Lower lobe of right lung (tissue), 2 donors: ENCODE measurements around the gene BSND. TPM values are rescaled to one million over a fixed set of nuclear protein-coding genes. Genes with fewer than 3 reads are reported as not detected.

Experiments used
- ATAC-seq, 2 donors: fragments of 200-7000 bp; cut with Tn5 transposase; one replicate each; pipeline ENCODE4 v1.9.1; 2020 to 2022; ENCODE audit warnings: mild to moderate bottlenecking in 2 of 2, moderate library complexity in 2 of 2
- DNase-seq: peaks from one replicate; pipeline ENCODE4 v3.0.0-alpha.2; 2020
- H3K27ac ChIP-seq: fragments of 200-600 bp; one replicate; pipeline ENCODE4 v1.8.0; 2022
- H3K27me3 ChIP-seq: fragments of 200-600 bp; one replicate; pipeline ENCODE4 v1.8.0; 2022; ENCODE audit warnings: low read depth
- H3K36me3 ChIP-seq: fragments of 200-600 bp; one replicate; pipeline ENCODE4 v1.8.0; 2022; ENCODE audit warnings: mild to moderate bottlenecking
- H3K4me1 ChIP-seq: fragments of 200-600 bp; one replicate; pipeline ENCODE4 v1.8.0; 2022
- H3K4me3 ChIP-seq: fragments of 200-600 bp; one replicate; pipeline ENCODE4 v1.8.0; 2022; ENCODE audit warnings: mild to moderate bottlenecking
- H3K9me3 ChIP-seq: fragments of 200-600 bp; one replicate; pipeline ENCODE4 v1.8.0; 2022
- intact Hi-C: fragments of 100-400 bp; cut with DNase I; formaldehyde crosslinking; loops from one replicate; pipeline ENCODE4 v1.11.0; 2022
- total RNA-seq: library from RNA; stranded (reverse); fragmentation: NEBNext Ultra II Directional; extraction: Animal tissue kit (Norgen Biotek cat#: 25700); gene quantifications from one replicate; pipeline ENCODE4 v1.2.1, GENCODE V29; 2021
- TF ChIP-seq, protein P1 (sequence below): fragments of 200-600 bp; IDR thresholded peaks from one replicate; pipeline ENCODE4 v1.8.0; 2022; ENCODE audit warnings: antibody characterized with exemption, mild to moderate bottlenecking
- donor health status: DM: no; HTN: yes; CAD: no; lungs with severe emphysema.

The BSND gene
- total RNA-seq, 1 donor from 2014 or later = not detected

GRCh38 chr1:55033265-55033614 lies 34.5 kb downstream of the BSND start:
- TF ChIP-seq, protein P1, sequence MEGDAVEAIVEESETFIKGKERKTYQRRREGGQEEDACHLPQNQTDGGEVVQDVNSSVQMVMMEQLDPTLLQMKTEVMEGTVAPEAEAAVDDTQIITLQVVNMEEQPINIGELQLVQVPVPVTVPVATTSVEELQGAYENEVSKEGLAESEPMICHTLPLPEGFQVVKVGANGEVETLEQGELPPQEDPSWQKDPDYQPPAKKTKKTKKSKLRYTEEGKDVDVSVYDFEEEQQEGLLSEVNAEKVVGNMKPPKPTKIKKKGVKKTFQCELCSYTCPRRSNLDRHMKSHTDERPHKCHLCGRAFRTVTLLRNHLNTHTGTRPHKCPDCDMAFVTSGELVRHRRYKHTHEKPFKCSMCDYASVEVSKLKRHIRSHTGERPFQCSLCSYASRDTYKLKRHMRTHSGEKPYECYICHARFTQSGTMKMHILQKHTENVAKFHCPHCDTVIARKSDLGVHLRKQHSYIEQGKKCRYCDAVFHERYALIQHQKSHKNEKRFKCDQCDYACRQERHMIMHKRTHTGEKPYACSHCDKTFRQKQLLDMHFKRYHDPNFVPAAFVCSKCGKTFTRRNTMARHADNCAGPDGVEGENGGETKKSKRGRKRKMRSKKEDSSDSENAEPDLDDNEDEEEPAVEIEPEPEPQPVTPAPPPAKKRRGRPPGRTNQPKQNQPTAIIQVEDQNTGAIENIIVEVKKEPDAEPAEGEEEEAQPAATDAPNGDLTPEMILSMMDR = no peak
- H3K36me3 ChIP-seq = no peaks in the 10 kb centered on the region
- H3K9me3 ChIP-seq = no peaks in the 10 kb centered on the region
- no peak overlapping the region for H3K27ac ChIP-seq
- H3K27me3 ChIP-seq = peaks cover 17% of the 10 kb centered on the region
- no peak overlapping the region for H3K4me3 ChIP-seq
- no peaks in the 10 kb centered on the region for H3K4me1 ChIP-seq
- intact Hi-C loops = no loop called here
- DNase-seq (no peak), ATAC-seq (no peak)

DNA sequence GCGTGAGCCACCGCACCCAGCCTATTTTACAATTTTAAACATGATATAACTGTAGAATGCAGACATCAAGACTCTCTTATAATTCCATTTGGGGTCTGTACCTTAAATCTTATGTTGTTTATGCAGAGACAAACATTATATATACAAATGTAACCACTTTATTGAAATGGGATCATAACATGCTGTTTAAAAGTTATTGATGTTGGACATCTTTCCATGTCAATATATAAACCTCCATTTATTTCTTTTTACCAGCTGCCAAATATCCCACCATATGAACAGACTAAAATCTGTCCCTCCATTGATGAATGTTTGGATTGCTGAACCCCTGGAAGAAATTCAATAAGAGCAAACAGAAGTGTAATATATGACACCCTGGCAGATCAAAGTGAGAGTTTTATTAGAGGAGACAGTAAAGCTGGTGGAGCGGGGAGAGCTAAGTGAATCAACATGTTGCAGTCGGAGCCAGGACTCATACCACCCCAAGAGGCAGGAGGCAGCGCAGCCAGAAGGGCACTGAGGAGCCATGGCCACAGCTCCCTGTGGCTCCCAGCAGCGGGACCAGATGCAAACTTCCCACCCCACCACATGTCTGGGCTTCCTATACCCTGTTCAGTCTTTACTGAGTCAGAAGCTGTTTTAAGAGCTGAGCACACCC lies 35.9 kb downstream of the BSND start:
- Histone ChIP-seq H3K27ac (no peak overlapping the region), H3K4me1 (peaks cover 5% of the 10 kb centered on the region), H3K4me3 (no peak overlapping the region), H3K36me3 (no peaks in the 10 kb centered on the region), H3K27me3 (peaks cover 23% of the 10 kb centered on the region), H3K9me3 (no peaks in the 10 kb centered on the region)
- DNase-seq (no peak), ATAC-seq (no peak)
- TF ChIP-seq, protein P1 = no peak
- intact Hi-C loops = no loop called here

DNA sequence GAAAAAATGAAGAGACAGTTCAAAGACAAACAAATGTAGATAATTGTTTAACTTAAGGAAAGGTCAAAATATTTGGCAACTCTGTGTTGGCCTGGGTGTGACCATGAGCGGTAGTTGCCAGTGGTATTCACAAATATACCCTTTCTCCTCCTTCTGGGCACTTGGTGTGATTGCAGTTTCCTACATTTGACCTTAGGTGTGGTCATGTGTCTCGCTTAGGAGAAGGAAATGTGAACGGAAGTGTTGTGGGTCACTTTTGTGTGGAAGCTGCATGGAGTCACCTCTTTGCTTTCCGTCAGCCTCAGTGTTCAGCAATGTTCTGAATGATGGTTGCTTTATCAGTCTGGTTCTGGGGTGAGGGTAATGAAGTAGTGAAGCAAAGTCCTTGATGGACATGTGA lies 37.2 kb downstream of the BSND start:
- ATAC-seq (peak; percentile 5 to 32), DNase-seq (no peak)
- intact Hi-C loops = no loop called here
- Histone ChIP-seq H3K4me1 (peaks cover 7% of the 10 kb centered on the region), H3K9me3 (no peaks in the 10 kb centered on the region), H3K36me3 (no peaks in the 10 kb centered on the region), H3K4me3 (no peak overlapping the region), H3K27ac (no peak overlapping the region), H3K27me3 (peaks cover 35% of the 10 kb centered on the region)
- TF ChIP-seq, protein P1 = no peak

DNA sequence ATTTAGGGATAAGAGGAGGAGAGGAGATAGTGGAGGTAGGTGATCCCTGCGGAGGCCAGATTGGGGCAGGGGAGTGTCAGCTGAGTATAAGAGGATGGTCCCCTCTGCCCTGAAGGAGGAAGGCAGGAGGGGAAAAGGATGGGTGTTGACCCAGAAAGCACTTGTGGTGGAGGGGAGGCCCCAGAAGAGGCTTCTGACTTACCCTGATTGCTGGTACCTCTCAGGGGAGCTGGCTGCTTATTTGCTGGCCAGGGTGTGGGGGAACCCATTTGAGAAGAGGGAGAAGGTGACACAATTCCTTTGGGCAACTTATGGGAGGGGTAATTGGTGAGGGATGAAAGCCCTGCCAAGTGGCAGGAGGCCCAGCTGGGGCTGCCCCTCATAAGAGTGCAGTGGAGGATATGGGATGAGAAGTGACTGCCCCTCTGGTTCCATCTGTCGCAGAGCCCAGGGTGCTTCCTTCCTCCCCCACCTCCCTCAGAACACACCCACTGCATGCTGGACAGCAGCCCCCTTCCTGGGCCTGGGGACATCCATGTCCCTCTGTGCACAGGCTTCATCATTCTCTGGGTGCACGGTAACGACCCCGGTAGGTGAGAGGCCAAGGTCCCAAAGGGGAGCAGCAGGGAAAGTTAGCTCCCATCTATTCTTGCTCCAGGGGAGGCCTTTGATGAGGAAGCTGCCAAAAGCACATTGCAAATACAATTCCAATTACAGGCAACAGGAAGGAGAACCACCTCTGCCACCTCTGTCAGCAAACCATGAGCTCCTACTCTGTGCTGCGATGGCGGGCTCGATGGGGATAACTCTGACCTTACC lies 39.2 kb downstream of the BSND start:
- Histone ChIP-seq H3K27me3 (peaks cover 42% of the 10 kb centered on the region), H3K4me3 (no peak overlapping the region), H3K36me3 (no peaks in the 10 kb centered on the region), H3K9me3 (no peaks in the 10 kb centered on the region), H3K4me1 (peaks cover 7% of the 10 kb centered on the region), H3K27ac (no peak overlapping the region)
- intact Hi-C loops = no loop called here
- DNase-seq (no peak), ATAC-seq (no peak)
- TF ChIP-seq, protein P1 = no peak

DNA sequence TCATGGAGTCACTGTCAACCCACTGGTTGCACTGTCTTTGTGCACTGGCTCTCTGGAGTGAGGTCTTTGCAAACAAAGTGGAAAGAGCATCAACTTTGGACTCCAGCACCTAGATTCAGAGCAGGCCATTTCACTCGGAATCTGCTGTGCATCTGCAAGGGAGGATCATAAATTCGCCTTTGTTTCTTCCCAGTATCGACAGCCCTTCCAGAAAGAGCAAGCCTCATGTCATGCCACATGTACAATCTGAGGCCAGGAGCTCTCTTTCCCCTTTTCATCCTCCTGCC lies 39.8 kb downstream of the BSND start:
- peaks cover 7% of the 10 kb centered on the region for H3K4me1 ChIP-seq
- H3K4me3 ChIP-seq = no peak overlapping the region
- no peaks in the 10 kb centered on the region for H3K9me3 ChIP-seq
- ATAC-seq = no peak
- TF ChIP-seq, protein P1 = no peak
- no peaks in the 10 kb centered on the region for H3K36me3 ChIP-seq
- H3K27ac ChIP-seq = no peak overlapping the region
- intact Hi-C loops = no loop called here
- peaks cover 42% of the 10 kb centered on the region for H3K27me3 ChIP-seq
- no peak for DNase-seq
